PC-9 (cell line): ENCODE measurements around the gene TMEM141. TPM values are rescaled to one million over a fixed set of nuclear protein-coding genes. Genes with fewer than 3 reads are reported as not detected.
"Not testable (repeated sequence)": the region's sequence is repeated elsewhere in the genome, so short reads cannot be mapped to it uniquely, and the experiment has no call there.

Experiments
- BruUV-seq: library from RNA; stranded (reverse); fragments of 400-500 nt; replicated peaks from 2 replicates; lab custom pipeline; 2021; lab: Mats Ljungman, UMichigan
- CTCF ChIA-PET: fragments of 300-600 bp; sonication (Branson Sonifier 250); formaldehyde crosslinking; loops from one replicate; lab custom pipeline; 2022; ENCODE audit warnings: antibody characterized with exemption; lab: Charles Lee
- POLR2A ChIA-PET: fragments of 300-600 bp; sonication (Branson Sonifier 250); formaldehyde crosslinking; loops from one replicate; lab custom pipeline; 2022; ENCODE audit warnings: antibody characterized with exemption; ENCODE audit not compliant: unreplicated experiment; lab: Charles Lee
- DNase-seq, 2 experiments: peaks; one replicate each; pipeline versions ENCODE4 v3.0.0 to v3.0.0-alpha.2; 2015 to 2022; ENCODE audit warnings: mixed read lengths in 1 of 2
- H2AFZ ChIP-seq: fragments of 200-600 bp; sonication (generic); 2 replicates; pipeline ENCODE4 v1.8.1; 2017; ENCODE audit warnings: antibody characterized with exemption
- H3F3A ChIP-seq: fragments of 200-600 bp; sonication (generic); 2 replicates; pipeline ENCODE4 v1.8.1; 2017; ENCODE audit warnings: antibody characterized with exemption, mild to moderate bottlenecking, low read depth; ENCODE audit not compliant: insufficient read depth
- H3K27ac ChIP-seq: fragments of 200-600 bp; sonication (generic); 2 replicates; pipeline ENCODE4 v1.6.1; 2016; ENCODE audit warnings: mixed run types
- H3K27me3 ChIP-seq: fragments of 200-600 bp; sonication (generic); 2 replicates; pipeline ENCODE4 v1.6.1; 2016; ENCODE audit warnings: low read depth, mixed run types; ENCODE audit not compliant: insufficient read depth
- H3K36me3 ChIP-seq: fragments of 200-600 bp; sonication (generic); 2 replicates; pipeline ENCODE4 v1.6.1; 2016; ENCODE audit warnings: low read depth, mixed run types
- H3K4me1 ChIP-seq: fragments of 200-600 bp; sonication (generic); replicated peaks from 2 replicates; pipeline ENCODE4 v1.6.1; 2016; ENCODE audit warnings: mixed run types; ENCODE audit not compliant: insufficient read depth
- H3K4me2 ChIP-seq: fragments of 200-600 bp; sonication (generic); 2 replicates; pipeline ENCODE4 v1.6.1; 2017; ENCODE audit warnings: mixed run types
- H3K4me3 ChIP-seq: fragments of 200-600 bp; sonication (generic); 2 replicates; pipeline ENCODE4 v1.6.1; 2016; ENCODE audit warnings: mixed run types
- H3K79me2 ChIP-seq: fragments of 200-600 bp; sonication (generic); 2 replicates; pipeline ENCODE4 v1.6.1; 2017; ENCODE audit warnings: low read depth, mixed run types
- H3K9me2 ChIP-seq: fragments of 200-600 bp; sonication (generic); 2 replicates; pipeline ENCODE4 v1.8.1; 2017; ENCODE audit warnings: mild to moderate bottlenecking; ENCODE audit not compliant: insufficient read depth
- H3K9me3 ChIP-seq: fragments of 200-600 bp; sonication (generic); 2 replicates; pipeline ENCODE4 v1.8.1; 2016; ENCODE audit warnings: low read depth; ENCODE audit not compliant: insufficient read depth
- H4K20me1 ChIP-seq: fragments of 200-600 bp; sonication (generic); 2 replicates; pipeline ENCODE4 v1.8.1; 2017; ENCODE audit not compliant: insufficient read depth
- CTCF ChIP-seq: fragments of 200-600 bp; sonication (generic); conservative IDR thresholded peaks from 2 replicates; pipeline ENCODE4 v1.6.1; 2017; ENCODE audit warnings: mixed run types, antibody characterized with exemption, mild to moderate bottlenecking, moderate library complexity
- EZH2 ChIP-seq: fragments of 200-600 bp; sonication (generic); IDR thresholded peaks from 2 replicates; pipeline ENCODE4 v1.8.0; 2017; ENCODE audit warnings: antibody characterized with exemption, low read depth
- intact Hi-C: fragments of 100-400 bp; cut with micrococcal nuclease; formaldehyde crosslinking; loops from one replicate; pipeline ENCODE4 v1.10.0; 2022; ENCODE audit not compliant: unreplicated experiment
- total RNA-seq: library from RNA; stranded (reverse); gene quantifications from 2 replicates; pipeline ENCODE4 v1.2.3, GENCODE V29; 2021

The TMEM141 gene
- total RNA-seq, 1 experiment from 2014 or later: 83.6 TPM

GRCh38 chr9:136782452-136782851 lies 8.7 kb upstream of the TMEM141 start:
- no peaks in the 10 kb centered on the region for H3K4me1 ChIP-seq
- H3F3A ChIP-seq: peaks cover 4% of the 10 kb centered on the region; the same call in 1 of the 2 replicates
- no peaks in the 10 kb centered on the region for H3K79me2 ChIP-seq
- no peaks in the 10 kb centered on the region for H3K9me2 ChIP-seq
- POLR2A ChIA-PET: interaction anchor here (0.6 kb wide), 1 partner anchor 10 kb away, joined by 12 read pairs; no protein-coding TSS in a partner anchor
- no peaks in the 10 kb centered on the region for H4K20me1 ChIP-seq
- H3K4me3 ChIP-seq: no peak overlapping the region
- no peaks in the 10 kb centered on the region for H3K36me3 ChIP-seq
- no peak overlapping the region for H3K4me2 ChIP-seq
- BruUV-seq: no TSS peak
- no peaks in the 10 kb centered on the region for H3K9me3 ChIP-seq
- TF ChIP-seq EZH2: no peak
- TF ChIP-seq CTCF: no peak
- H3K27me3 ChIP-seq: peaks cover 36% of the 10 kb centered on the region
- CTCF ChIA-PET: interaction anchor here (0.6 kb wide), 1 partner anchor 288 kb away, joined by 4 read pairs; the partner anchor contains the start of gene SAPCD2
- no peak for DNase-seq
- no peak overlapping the region for H3K27ac ChIP-seq
- no peak overlapping the region for H2AFZ ChIP-seq
- intact Hi-C loops: no loop called here

- no peak for TF ChIP-seq EZH2
- TF ChIP-seq CTCF: peak; percentile 74; the same call in 1 of the 2 replicates
- Histone ChIP-seq H3K4me2 (no peak overlapping the region), H3K4me1 (no peaks in the 10 kb centered on the region), H3K27me3 (peaks cover 17% of the 10 kb centered on the region), H3K4me3 (no peak overlapping the region), H4K20me1 (no peaks in the 10 kb centered on the region), H2AFZ (no peak overlapping the region), H3F3A (peaks cover 9% of the 10 kb centered on the region; the same call in 1 of the 2 replicates), H3K79me2 (no peaks in the 10 kb centered on the region), H3K36me3 (no peaks in the 10 kb centered on the region), H3K9me2 (no peaks in the 10 kb centered on the region), H3K9me3 (no peaks in the 10 kb centered on the region), H3K27ac (no peak overlapping the region)
- BruUV-seq: no TSS peak
- ChIA-PET POLR2A (interaction anchor here (0.7 kb wide), 1 partner anchor 432 kb away, joined by 4 read pairs; no protein-coding TSS in a partner anchor), CTCF (interaction anchor here (0.5 kb wide), 1 partner anchor 54 kb away, joined by 6 read pairs; no protein-coding TSS in a partner anchor)
- DNase-seq: no peak
- intact Hi-C loops: no loop called here
Measured at GRCh38 chr9:136784249-136784996, 6.7 kb upstream of the TMEM141 start.

- no peak overlapping the region for H3K4me2 ChIP-seq
- no peak overlapping the region for H2AFZ ChIP-seq
- H3K27me3 ChIP-seq: peaks cover 12% of the 10 kb centered on the region
- peaks cover 1% of the 10 kb centered on the region; the same call in 1 of the 2 replicates for H3K4me1 ChIP-seq
- H3K79me2 ChIP-seq: no peaks in the 10 kb centered on the region
- ChIA-PET POLR2A (interaction anchor here (0.5 kb wide), 1 partner anchor 116 kb away, joined by 4 read pairs; no protein-coding TSS in a partner anchor), CTCF (no interaction called here)
- intact Hi-C loops: no loop called here
- TF ChIP-seq EZH2: no peak
- BruUV-seq: no TSS peak
- H3F3A ChIP-seq: peaks cover 11% of the 10 kb centered on the region
- H3K9me2 ChIP-seq: no peaks in the 10 kb centered on the region
- no peaks in the 10 kb centered on the region for H3K9me3 ChIP-seq
- no peaks in the 10 kb centered on the region for H3K36me3 ChIP-seq
- DNase-seq: no peak
- no peaks in the 10 kb centered on the region for H4K20me1 ChIP-seq
- no peak overlapping the region for H3K4me3 ChIP-seq
- H3K27ac ChIP-seq: no peak overlapping the region
Measured at GRCh38 chr9:136784997-136785361, 6.2 kb upstream of the TMEM141 start.

- H3K27ac ChIP-seq, BruUV-seq, H3K79me2 ChIP-seq, H3K4me1 ChIP-seq, H3K9me3 ChIP-seq, H3K27me3 ChIP-seq, intact Hi-C loops, H3K4me2 ChIP-seq, H4K20me1 ChIP-seq, H3K4me3 ChIP-seq, H2AFZ ChIP-seq, H3K9me2 ChIP-seq, DNase-seq, H3K36me3 ChIP-seq: not testable (repeated sequence)
- POLR2A ChIA-PET: interaction anchor here (0.5 kb wide), 1 partner anchor 117 kb away, joined by 4 read pairs; no protein-coding TSS in a partner anchor
- CTCF ChIA-PET: interaction anchor here (0.6 kb wide), 1 partner anchor 496 kb away, joined by 3 read pairs; no protein-coding TSS in a partner anchor
- H3F3A ChIP-seq: peaks cover 16% of the 10 kb centered on the region
Measured at GRCh38 chr9:136785565-136786355, 5.4 kb upstream of the TMEM141 start.
